GM18909 (cell line): ENCODE data around the gene TRIM44.
"Not testable (repeated sequence)": the region's sequence is repeated elsewhere in the genome, so short reads cannot be mapped to it uniquely, and the experiment has no call there.

Source experiments
- ATAC-seq: cut with Tn5 transposase; IDR thresholded peaks from one replicate; pipeline ENCODE4 v1.9.1; 2021; ENCODE audit warnings: mild to moderate bottlenecking; ENCODE audit not compliant: unreplicated experiment, poor library complexity

The TRIM44 gene

GRCh38 chr11:35711924-35712323 is 49.3 kb downstream of the TRIM44 start:
- ATAC-seq, result no peak

DNA sequence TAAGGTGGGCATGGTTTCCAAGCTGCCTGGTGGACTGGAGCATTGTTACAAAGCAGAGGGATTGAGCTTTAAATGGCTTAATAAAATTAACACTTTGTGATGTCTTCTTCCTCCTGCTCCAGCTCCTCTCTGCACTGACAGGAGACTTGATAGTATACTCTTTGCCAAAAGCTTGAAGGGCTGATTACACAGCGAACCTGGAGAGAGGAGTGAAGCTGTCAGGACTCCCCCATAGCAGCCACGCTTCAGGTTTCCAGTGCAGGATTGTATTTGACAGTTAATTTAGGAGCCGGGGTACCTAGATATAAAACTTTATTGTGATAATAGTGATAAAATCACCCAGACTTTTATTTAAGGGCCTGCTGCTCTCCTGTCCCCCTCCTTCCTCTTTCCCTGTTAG is 50.0 kb downstream of the TRIM44 start:
- no peak for ATAC-seq

- ATAC-seq, result peak; percentile 94
Observed at GRCh38 chr11:35714882-35715627, 52.5 kb downstream of the TRIM44 start.

- not testable (repeated sequence) for ATAC-seq
Observed at GRCh38 chr11:35715677-35716076, 53.1 kb downstream of the TRIM44 start.

GRCh38 chr11:35717043-35717442 is 54.5 kb downstream of the TRIM44 start:
- no peak for ATAC-seq

DNA sequence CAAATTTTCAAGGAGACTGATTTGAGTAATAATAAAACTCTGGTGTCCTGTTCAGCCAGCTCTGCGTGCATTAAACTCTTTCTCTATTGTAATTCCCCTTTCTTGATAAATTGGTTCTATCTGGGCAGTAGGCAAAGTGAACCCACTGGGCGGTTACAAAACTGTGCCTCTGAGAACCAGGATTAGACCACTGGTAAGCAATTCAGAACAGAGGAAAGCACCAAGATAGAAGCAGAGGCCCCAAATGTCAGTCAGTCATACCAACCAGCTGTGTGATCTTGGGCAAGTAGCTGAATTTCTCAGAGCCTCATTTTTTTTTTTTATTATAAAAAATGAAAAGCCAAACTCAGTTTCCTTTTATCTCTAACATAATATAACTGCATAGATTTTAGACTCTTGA is 54.9 kb downstream of the TRIM44 start:
- ATAC-seq, result no peak

DNA sequence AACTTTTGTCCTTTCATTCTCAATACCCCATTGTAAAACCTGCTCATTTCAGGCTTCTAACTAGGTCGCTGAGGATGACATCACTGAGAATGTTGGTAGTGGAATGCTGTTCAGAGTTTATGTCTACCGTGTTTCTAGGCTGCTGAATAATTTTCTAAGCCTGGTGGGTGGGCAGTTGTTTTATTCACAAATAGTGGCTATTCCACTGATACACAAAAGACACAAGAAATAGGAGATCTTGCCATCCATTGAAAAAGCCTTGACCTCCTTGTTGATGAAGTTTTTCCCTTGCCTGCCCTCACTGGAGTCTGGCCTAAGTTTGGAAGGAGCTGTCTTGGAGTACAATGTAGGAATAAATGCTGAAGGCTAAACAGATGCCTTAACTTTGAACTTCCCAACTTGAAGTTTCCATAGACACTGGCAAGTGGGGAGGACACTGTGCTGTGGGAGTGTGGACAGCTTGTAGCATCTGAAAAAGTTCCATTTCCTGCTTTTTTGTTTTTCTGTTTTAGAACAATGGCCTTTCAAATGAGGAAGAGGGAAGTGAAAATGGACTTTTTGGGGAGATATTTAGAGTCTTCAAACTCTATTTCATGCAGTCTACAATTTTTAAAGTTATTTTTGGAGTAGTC is 59.2 kb downstream of the TRIM44 start:
- peak; percentile 60 for ATAC-seq

DNA sequence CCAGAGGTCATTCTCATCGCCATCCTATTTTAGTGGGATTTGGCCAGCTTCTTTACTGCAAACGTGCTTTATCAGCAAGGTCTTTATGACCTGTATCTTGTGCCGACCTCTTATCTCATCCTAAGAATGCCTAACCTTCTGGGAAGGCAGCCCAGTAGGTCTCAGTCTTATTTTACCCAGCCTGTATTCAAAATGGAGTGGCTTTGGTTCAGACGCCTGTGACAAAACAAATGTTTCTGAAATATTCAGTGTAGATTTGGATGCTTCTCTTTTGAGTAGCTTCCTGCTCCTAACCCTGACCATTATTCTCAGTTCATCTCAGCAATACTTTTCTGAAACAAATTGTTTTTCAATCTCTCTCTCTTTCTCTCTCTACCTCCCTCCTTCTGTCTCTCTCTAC is 60.1 kb downstream of the TRIM44 start:
- no peak for ATAC-seq

DNA sequence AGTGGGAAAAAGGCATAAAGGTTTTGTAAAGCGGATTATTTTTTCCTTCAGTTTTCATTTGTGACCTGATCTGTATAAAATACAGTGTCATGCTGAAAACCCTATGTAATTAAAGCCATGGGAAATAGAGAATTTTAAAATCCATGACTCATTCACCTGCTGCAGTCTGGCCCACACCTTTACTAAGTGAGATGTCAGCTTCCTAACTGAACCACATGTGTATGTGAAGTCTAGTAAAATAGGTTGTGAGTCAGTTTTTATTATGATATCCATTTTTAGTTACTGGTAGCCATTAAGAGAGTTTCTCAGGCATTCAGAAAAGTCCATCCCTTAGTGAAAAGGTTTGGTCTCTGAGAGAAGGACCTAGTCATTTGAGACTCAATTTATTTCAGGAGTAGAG is 60.9 kb downstream of the TRIM44 start:
- peak; percentile 7 for ATAC-seq

GRCh38 chr11:35723913-35724312 is 61.3 kb downstream of the TRIM44 start:
- ATAC-seq, result peak; percentile 77

DNA sequence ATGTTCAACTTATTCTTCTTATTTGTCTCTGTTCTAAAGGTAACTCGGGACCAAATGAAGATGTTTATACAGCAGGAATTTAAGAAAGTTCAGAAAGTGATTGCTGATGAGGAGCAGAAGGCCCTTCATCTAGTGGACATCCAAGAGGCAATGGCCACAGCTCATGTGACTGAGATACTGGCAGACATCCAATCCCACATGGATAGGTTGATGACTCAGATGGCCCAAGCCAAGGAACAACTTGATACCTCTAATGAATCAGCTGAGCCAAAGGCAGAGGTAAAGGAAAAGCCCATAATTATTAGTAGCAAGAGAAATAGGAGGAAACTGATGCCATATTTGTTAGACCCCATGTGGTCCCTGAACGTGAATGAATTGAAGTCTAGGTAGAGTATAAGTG is 63.3 kb downstream of the TRIM44 start:
- no peak for ATAC-seq

- ATAC-seq, result no peak
Observed at GRCh38 chr11:35727140-35727539, 64.6 kb downstream of the TRIM44 start.

DNA sequence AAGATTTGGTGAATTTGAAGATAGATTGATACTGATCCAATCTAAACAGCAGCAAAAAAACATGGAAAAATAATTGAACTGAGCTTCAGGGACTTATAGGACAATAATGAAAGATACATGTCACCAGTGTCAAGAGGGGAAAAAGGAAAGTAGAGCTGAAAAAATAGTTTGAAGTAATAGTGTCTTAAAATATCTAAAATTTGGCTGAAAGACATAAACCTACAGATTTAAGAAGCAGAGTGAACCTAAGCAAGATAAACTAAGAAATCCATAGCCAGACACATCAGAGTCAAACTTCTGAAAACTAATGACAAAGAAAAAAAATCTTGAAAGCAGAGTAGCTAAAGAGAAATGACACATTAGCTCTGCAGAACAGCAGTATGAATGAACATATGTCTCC is 67.7 kb downstream of the TRIM44 start:
- ATAC-seq, result no peak

DNA sequence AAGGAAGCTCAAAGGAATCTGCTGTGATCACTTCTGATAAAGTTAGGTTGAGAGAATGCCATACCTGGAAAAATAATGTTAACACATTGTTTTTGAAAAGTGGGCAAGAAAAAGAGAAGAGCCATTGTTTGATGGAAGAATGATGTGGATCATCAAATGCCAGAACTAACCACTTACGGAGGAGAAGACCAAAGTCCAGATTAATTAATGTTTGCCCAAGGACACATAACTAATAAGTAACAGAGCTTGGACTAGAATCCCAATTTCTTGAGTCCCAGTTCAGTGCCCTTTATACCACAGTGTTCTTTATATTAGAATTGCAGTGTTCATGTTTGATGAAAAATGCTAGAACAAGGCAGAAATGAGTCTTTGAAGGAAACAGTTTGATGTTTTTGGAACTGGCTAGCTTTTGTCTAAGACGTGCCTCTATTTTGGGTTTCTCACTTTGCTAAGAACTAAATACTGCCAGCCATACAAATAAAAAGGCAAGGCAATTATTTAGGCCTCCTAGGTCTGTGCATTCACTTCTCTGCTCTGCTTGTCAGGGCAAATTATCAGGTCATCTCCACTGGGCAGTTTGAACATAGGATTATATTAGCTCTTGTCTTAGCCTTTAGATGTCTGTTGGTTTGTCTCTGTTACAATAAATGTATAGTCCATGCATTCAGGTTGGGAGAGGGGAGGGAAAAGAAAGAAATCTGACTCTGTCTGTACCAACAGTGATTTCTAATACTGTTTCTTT is 72.3 kb downstream of the TRIM44 start:
- ATAC-seq, result no peak

- no peak for ATAC-seq
Observed at GRCh38 chr11:35735411-35735810, 72.8 kb downstream of the TRIM44 start.

DNA sequence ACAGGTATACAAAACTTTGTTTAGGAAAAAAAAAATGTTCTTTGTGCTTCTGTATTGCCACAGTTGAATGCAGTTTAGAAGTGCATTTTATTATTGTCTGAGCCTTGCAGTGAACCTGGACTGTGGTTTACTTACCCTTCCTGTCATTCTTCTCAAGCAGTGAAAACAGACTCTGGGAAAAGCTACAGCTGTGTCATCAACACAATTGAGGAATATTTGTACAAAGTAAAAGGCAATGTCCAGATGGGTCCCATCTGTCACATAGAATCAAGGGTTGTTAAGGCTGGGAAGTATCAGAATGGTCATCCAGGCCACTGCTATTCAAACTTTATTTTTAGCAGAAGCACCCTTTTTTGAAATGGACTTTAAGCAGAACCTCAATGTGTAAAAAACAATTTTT is 73.3 kb downstream of the TRIM44 start:
- ATAC-seq, result no peak

DNA sequence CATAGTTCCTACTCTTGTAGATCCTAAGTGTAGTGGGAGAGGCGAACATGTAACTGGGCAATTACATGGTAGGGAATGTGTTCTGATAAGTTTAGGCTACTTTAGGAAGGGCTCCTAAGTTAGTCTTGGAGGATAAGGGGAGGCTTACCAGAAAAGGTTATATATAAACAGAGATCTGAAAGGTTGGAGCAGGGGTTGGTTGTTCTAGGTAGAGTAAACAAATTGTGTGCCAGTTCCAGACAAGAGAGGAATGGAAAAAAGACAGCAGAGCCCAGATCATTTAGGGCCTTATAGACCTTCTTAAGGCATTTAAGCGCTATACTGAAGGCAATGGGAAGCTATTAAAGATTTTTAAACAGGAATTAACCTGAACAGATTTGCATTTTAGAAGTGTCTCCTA is 74.4 kb downstream of the TRIM44 start:
- no peak for ATAC-seq

DNA sequence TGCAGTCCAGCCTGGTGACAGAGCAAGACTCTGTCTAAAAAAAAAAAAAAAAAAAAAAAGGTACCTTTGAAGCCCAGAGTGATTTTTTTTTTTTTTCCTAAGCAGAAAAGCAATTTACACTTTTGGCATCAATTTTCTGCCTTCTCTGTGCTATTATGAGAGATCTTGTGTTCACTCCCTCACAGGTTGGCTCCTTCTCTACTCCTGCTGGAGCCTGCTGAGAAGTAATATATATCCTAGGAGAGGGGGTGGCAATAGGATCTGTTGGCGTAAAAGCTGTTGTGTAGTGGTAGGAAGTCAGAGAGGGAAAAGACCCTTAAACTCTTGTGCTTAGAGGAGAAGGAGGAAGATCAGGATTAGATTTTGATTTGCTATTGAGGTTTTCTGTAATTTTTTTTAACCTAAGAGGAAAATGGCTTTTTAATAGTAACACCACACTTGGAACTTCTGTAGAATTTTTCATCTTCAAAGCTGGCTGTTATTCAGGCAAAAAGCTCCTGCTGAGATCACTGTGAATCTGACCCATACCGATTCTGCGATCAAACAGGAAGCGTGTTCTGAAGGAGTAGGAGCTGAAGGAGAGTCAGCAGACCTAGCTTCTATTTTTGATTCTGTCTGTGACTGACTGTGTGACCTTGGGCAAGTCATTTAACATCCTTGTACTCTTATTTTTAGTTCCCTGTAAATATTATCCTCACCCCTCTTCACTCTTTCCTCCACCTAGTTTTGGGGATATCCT is 77.7 kb downstream of the TRIM44 start:
- no peak for ATAC-seq

DNA sequence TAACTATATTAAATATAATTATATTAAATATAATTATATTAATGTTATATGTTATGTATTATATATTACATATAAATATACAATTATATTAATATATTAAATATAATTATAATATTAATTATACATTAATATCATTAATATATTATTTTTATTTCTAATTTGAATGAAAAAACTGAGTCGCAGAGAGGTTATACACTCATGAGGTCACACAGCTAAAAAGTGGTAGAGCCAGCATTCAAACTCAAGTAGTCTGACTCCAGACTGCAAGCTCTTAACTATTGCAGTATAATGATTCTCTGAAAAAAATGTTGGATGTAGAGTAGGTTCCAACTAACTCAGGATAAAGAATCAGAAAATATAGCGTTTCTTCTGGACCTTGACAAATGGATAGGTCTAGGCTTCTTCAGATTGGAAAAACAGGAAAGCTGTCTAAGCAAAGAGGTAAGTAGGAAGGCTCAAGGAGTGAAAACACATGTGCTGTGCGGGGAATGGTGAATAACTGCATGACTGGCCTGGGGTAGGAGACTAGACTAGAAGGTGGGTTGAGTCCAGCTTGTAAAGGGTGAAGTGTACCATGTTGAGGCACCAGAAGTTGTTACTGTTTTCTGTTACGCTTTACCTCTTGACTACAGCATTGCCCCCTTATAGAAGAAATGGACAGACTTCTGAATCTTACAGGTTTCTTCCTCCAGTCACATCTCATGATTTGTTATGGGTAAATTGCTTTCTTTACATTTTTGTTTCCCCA is 80.3 kb downstream of the TRIM44 start:
- no peak for ATAC-seq
